GM12878 (cell line): Measurements from ENCODE around the gene POLR1G.

Source experiments
- CTCF ChIP-seq, 3 experiments: IDR thresholded peaks in 2 of 3; conservative IDR thresholded peaks in 1 of 3; 2 replicates each; pipeline ENCODE4 v1.5.1; 2011; ENCODE audit warnings: low read depth in 3 of 3, low read length in 3 of 3, mild to moderate bottlenecking in 3 of 3, control low read depth in 2 of 3, moderate library complexity in 2 of 3, inconsistent platforms in 1 of 3, mixed read lengths in 1 of 3; ENCODE audit not compliant: control insufficient read depth in 2 of 3, insufficient read depth in 1 of 3; ENCODE audit errors: extremely low read depth in 1 of 3
- EZH2 ChIP-seq: IDR thresholded peaks from 2 replicates; pipeline ENCODE4 v1.6.1; 2012; ENCODE audit warnings: low read depth, mild to moderate bottlenecking, control low read depth, inconsistent platforms, low read length, borderline replicate concordance; ENCODE audit not compliant: control insufficient read depth
- MAX ChIP-seq: IDR thresholded peaks from 2 replicates; pipeline ENCODE4 v1.6.1; 2012; ENCODE audit warnings: low read depth, low read length, improper control_type of control experiment
- POLR2A ChIP-seq: IDR thresholded peaks from 2 replicates; pipeline ENCODE4 v1.6.1; 2011; ENCODE audit warnings: low read depth, mild to moderate bottlenecking, low read length
- POLR2AphosphoS5 ChIP-seq: IDR thresholded peaks from 2 replicates; pipeline ENCODE4 v1.6.1; 2011; ENCODE audit warnings: mild to moderate bottlenecking, low read length, inconsistent platforms
- TCF7 ChIP-seq: IDR thresholded peaks from 2 replicates; pipeline ENCODE4 v1.6.1; 2014; ENCODE audit warnings: antibody characterized with exemption, borderline replicate concordance
- ZNF274 ChIP-seq: IDR thresholded peaks from one replicate; pipeline ENCODE4 v1.8.0; 2011; ENCODE audit not compliant: insufficient read length, insufficient read depth
- ZZZ3 ChIP-seq: IDR thresholded peaks from 2 replicates; pipeline ENCODE4 v1.6.1; 2011; ENCODE audit warnings: low read depth; ENCODE audit not compliant: control insufficient read depth, insufficient read length

- no peak for TF ChIP-seq EZH2
- TF ChIP-seq CTCF (IDR thresholded peaks at IDR 0.05 in 2 of 3, conservative IDR thresholded peaks at IDR 0.05 in 1 of 3; ENCODE audit: control insufficient read depth in 2 of 3, extremely low read depth in 1 of 3, insufficient read depth in 1 of 3, low read depth in 3 of 3, low read length in 3 of 3) = no peak
- TF ChIP-seq TCF7 = no peak
- TF ChIP-seq ZZZ3 = no peak
- TF ChIP-seq ZNF274 = no peak
- no peak for TF ChIP-seq POLR2A
- no peak for TF ChIP-seq MAX
- no peak for TF ChIP-seq POLR2AphosphoS5
These were observed 49.5 kb upstream of the POLR1G start for GRCh38 chr19:45356760-45357444.
